NCI-H187 treated with DMSO at 0.1 percent for 48 hours (cell line): ENCODE results near the gene MYO9B.

Experiments used
- DNase-seq: peaks from one replicate; lab custom pipeline; 2025; lab: John Stamatoyannopoulos, UW

Gene MYO9B

GRCh38 chr19:17060802-17061201, 14.8 kb upstream of the MYO9B start:
- no peak for DNase-seq

DNA sequence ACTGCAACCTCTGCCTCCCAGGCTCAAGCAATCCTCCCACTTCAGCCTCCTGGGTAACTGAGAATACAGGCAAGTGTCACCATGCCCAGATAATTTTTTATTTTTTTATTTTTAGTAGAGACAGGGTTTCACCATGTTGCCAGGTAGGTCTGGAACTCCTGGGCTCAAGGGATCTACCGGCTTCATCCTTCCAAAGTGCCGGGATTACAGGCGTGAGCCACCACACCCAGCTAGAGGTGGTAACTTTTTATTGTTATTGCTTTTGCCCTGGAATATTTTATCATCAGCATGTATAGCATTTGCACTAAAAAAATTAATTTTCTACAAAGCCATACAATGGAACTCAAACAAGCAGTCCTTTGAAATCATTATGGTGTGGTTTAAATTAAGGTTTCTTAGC, 14.4 kb upstream of the MYO9B start:
- no peak for DNase-seq

- DNase-seq: no peak
Measured at GRCh38 chr19:17061691-17062090, 13.9 kb upstream of the MYO9B start.

DNA sequence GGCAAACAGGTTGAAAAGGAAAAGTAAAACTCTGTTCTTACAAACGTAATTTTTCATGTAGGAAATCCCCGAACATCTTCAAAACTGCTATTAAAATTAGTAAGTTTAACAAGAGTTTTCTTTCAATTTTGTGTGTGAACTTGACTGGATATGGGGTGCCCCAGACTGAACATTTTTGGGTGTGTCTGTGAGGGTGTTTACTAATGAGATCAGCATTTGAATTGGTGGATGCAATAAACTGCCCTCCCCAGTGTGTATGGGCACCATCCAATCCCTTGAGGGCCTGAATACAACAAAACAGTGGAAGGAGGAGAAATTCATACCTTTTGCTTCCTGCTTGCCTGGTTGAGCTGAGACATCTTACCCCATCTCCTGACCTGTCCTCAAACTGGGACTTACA, 12.1 kb upstream of the MYO9B start:
- DNase-seq: no peak

DNA sequence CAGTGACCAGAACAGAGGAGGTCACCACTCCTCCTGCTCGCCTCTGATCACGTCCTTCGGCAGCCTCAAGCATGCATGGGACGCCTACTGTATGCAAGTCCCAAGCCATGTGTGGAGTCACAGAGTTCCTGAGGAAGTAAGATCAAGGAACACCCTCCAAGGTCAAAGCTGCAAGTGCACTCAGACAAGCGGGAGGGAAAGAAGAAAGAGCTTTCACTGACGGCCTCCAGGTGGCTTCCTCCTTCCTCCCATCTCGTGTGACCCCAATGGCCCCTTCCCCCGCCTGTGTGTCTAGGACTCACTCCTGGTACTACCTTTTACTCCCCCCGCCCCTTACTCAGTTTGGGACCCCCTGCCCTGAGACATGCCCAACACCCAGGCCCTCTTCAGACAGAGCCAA, 6.4 kb upstream of the MYO9B start:
- DNase-seq: no peak

- DNase-seq: no peak
Measured at GRCh38 chr19:17070421-17070820, 5.2 kb upstream of the MYO9B start.

DNA sequence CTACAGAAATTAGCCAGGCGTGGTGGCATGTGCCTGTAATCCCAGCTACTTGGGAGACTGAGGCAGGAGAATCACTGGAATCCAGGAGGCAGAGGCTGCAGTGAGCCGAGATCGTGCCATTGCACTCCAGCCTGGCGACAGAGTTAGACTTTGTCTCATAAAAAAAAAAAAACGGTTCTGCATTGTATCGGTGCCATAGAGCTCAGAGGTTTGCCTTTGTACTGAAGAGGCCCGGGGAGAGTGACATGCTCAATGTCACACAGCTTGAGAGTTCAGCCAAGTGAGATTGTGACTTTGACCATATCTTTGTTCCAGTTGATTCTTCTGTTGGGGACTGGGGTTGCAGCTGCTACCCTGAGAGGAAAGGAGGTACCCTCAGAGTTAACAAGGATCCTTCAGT, 4.7 kb upstream of the MYO9B start:
- DNase-seq: no peak

GRCh38 chr19:17073869-17074633, 1.5 kb upstream of the MYO9B start:
- no peak for DNase-seq

DNA sequence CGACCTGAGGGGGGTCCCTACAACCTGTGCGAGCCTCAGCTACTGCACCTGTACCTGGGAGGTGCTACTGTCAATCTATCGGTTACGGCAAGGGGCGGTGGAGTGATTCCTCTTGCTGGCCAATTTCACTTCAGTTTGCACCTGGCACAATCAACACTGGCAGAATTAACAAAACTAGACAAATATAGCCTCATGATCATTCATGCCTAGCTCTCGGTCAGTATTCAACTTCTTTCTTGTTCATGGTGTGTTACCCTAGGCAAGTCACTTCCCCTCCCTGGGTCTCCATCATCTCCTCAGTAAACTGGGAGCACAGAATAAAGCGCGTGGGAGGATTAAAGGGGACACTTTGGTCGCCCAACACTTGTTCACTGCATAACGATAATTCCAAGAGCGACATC, 943 bp upstream of the MYO9B start:
- DNase-seq: no peak

DNA sequence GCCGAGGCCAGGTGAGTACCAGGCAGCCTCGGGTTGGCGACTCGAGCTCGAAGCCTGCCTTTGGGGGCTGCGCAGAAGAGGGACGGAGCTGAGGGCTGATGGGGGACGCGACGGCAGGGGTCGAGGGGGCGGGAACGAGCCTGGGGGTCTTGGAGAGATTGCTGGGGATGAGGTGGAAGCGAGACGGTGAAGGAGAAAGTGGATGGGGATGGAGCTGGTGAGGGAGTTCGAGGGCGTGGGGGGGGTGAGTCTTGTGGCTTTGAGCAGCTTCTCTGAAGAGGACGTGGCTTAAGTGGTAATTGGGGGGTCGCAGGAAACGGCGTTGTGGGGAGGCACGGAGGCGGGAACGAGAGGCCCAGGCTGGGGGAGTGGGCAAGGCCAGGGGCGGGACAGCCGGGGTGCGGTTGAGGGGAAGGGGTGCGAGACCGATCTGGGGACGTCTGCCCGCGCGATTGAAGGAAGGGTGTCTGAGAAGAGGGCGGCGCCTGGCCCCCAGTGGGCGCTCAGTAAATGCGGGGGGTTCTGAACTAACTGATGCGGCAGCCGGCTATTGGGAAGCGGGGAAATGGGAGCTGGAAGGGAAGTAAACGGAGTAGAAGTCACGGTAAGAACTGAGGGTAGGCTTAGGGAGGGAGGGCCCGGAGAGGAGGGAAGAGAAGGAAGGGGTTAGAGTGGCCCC, 426 bp downstream of the MYO9B start:
- no peak for DNase-seq

DNA sequence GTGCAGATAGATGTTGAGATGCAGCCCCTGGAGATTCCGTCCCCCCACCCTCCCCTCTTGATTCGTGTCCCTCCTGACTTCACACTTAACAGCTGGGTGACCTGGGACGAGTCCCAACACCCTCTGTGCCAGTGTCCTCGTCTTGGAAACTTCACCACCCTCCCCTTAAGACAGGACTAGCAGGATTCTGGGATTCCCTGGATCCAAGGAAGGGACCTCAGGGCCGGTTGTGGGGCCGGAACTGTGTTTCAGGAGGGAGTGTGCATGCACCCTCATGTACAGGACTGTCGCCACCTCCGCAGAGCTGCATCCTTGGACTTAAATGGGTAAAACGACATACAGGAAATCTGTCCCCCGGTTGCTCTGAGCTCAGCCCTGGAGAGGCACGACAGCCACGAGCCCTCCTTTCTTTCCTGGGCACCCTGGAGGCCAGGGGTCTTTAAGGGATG, 990 bp downstream of the MYO9B start:
- no peak for DNase-seq

DNA sequence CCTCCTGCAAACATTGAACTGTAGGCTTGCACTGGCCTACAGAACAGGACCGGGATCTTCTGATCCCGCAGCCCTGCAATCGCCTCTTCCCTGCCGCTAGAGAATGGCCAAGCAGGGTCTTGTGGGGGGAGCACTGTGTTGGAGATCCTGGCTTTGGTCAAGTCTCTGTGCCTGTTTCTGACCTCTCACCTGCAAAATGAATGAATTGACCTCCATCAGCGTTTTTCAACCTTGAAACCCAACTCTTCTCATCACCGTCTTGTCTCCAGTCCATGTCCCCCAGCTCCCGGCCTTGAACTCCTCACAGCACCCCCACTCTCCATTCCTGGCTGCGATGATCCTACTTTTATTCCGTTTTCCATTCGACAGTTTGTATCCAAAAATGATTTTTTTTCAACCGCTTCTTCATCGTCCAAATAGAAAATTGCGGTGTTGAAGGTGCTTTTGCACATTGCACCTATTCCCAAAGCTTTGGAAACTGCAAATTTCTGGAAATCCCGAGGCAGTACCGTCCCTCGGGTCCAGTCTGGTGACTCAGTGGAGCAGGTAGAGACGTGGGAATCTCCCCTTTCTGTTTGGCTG, 2.0 kb downstream of the MYO9B start:
- DNase-seq: no peak

DNA sequence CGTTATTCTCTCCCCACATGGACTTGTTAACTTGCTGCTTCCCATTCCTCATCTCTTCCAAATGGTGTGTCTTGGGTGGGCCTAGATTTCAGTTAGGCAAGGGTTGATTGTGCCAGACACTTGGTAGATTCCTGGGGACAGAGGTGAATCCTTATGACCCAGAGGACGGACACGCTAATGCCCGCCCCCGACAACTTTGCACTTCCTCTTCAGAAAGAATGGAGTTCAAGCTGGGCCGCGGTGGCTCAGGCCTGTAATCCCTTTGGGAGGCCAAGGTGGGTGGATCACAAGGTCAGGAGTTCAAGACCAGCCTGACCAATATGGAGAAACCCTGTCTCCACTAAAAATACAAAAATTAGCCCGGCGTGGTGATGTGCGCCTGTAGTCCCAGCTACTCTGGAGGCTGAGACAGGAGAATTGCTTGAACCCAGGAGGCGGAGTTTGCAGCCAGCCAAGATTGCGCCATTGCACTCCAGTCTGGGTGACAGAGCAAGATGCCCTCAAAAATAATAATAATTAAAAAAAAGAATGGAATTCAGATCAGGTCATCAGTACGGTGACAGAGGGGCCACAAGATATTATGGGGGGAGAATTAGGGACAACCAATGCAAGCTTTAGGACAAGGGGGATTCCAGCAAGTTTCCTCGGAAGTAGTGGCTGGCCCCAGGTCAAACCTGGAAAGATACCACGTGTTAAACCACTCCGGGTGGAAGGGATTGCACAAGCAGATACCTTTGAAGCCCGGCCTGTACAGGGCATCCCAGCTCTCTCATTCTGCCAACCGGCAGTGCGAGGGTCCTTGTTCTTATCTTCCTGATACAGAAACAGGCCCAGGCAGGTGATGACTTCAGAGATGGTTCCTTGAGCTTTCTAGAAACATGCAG, 2.7 kb downstream of the MYO9B start:
- DNase-seq: no peak

- no peak for DNase-seq
Measured at GRCh38 chr19:17078920-17079709, 3.5 kb downstream of the MYO9B start.

GRCh38 chr19:17079710-17080439, 4.3 kb downstream of the MYO9B start:
- DNase-seq: no peak

DNA sequence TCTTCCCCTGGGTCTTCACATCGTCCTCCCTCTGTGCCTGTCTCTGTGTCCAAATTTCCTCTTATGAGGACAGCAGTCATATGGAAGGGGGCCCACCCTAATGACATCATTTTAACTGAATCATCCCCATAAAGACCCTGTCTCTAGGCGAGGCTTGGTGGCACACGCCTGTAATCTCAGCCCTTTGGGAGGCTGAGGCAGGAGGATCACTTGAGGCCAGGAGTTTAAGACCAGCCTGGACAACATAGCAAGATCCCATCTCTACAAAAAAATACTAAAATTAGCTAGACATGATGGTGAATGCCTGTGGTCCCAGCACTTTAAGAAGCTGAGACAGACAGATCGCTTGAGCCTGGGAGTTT, 4.8 kb downstream of the MYO9B start:
- DNase-seq: no peak

GRCh38 chr19:17081672-17082630, 6.4 kb downstream of the MYO9B start:
- no peak for DNase-seq

GRCh38 chr19:17086120-17086519, 10.5 kb downstream of the MYO9B start:
- DNase-seq: no peak

DNA sequence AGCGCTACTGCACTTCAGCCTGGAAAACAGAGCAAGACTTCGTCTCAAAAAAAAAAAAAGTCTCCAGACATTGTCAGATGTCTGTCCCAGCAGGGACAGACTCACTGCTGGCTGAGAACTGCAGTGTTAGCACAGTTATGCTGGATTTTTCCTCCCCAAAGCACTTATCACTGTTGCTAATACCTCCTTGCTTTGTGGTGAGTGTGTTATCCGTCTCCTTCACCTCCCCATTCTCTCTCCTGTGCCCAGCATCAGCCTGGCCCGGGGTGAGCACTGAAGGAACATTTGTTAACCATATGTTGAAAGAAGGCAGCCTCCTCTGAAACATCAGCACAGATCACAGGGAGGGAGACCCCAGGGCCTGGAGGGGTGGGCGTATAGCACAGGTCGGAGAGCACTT, 11.3 kb downstream of the MYO9B start:
- DNase-seq: no peak

DNA sequence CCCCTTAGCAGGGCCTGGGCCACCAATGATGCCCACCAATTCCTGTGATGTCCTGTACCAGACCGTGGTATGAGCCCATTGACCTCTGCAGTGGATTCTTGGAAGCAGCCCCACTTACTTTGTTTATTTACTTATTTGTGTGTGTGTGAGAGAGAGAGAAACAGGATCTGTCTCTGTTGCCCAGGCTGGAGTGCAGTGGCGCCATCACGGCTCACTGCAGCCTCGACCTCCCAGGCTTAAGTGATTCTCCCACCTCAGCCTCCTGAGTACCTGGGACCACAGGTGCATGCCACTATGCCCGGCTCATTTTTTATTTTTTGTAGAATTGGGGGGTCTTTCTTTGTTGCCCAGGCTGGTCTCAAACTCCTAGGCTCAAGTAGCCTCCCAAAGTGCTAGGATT, 13.0 kb downstream of the MYO9B start:
- no peak for DNase-seq
